Measurements from ENCODE around the gene RC3H1. TPM values are rescaled to one million over a fixed set of nuclear protein-coding genes. Genes with fewer than 3 reads are reported as not detected.

RC3H1 gene
- total and polyA plus RNA-seq, 3 donors from 2014 or later, result 14.3 to 40.9 (median 39.8) TPM

DNA sequence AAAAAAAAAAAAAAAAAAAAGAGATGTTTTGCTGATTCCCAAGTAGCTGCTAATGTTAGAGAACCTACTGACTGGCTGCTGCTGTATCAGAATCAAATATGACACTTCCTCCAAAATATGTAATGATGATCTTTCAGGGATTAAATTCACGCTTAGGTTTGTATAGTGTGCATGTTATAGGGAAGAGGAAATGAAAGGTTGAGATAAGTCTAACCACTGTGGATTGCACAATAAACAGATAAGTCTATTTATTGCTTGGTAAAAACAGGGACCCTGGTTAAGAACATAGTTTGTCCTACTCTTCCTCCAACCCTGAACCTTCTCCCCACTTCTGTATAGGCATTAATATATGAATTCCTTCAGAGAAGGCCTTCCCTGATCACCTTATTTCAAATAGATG, 13.2 kb downstream of the RC3H1 start:
- WGBS, 2 donors, result 90 to 94% methylated on average over 1 of the region's 1 CpG
- Histone ChIP-seq H3K4me3 (no peak overlapping the region), H3K4me1 (peaks cover 19% of the 10 kb centered on the region), H3K27me3 (no peaks in the 10 kb centered on the region), H3K27ac (no peak overlapping the region), H3K9me3 (no peaks in the 10 kb centered on the region), H3K36me3 (ENCODE audit: low read depth, missing control alignments) (no peaks in the 10 kb centered on the region)
- intact Hi-C loops (cut with DNase I; ENCODE audit: low total_unique reads), result no loop called here
- no peak for TF ChIP-seq POLR2A (IDR thresholded peaks at IDR 0.05)
- DNase-seq, result no peak

DNA sequence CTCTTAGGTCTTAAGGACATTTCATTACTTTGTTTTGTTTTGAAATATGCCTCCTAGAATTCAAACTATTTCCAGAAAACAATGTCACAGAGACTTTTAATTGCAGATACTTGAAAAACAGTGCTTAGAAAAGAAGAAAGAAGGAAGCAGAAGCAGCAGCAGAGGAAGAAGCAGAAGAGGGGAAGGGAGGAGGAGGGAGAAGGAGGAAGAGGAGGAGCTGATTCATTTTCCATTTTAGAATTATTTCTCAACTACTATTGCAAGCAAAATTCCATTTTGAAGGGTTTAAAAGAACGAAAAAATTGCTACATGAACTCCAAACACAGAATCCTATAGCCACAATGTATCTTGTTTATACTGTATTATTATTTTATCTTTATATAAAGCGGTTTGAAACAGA, 13.9 kb downstream of the RC3H1 start:
- WGBS, 2 donors, result 60 to 78% methylated on average over 2 of the region's 2 CpGs
- H3K27me3 ChIP-seq, result no peaks in the 10 kb centered on the region
- intact Hi-C loops (cut with DNase I; ENCODE audit: low total_unique reads), result no loop called here
- no peaks in the 10 kb centered on the region for H3K36me3 ChIP-seq (ENCODE audit: low read depth, missing control alignments)
- H3K9me3 ChIP-seq, result no peaks in the 10 kb centered on the region
- H3K4me1 ChIP-seq, result peaks cover 19% of the 10 kb centered on the region
- no peak for DNase-seq
- H3K4me3 ChIP-seq, result no peak overlapping the region
- no peak for TF ChIP-seq POLR2A (IDR thresholded peaks at IDR 0.05)
- TF ChIP-seq CTCF (IDR thresholded peaks at IDR 0.05), result no peak
- H3K27ac ChIP-seq, result no peak overlapping the region

- no peak for DNase-seq
- Histone ChIP-seq H3K27ac (no peak overlapping the region), H3K4me1 (peaks cover 19% of the 10 kb centered on the region), H3K4me3 (no peak overlapping the region), H3K9me3 (no peaks in the 10 kb centered on the region), H3K27me3 (no peaks in the 10 kb centered on the region), H3K36me3 (ENCODE audit: low read depth, missing control alignments) (no peaks in the 10 kb centered on the region)
- intact Hi-C loops (cut with DNase I; ENCODE audit: low total_unique reads), result no loop called here
- no peak for TF ChIP-seq CTCF (IDR thresholded peaks at IDR 0.05)
- no peak for TF ChIP-seq POLR2A (IDR thresholded peaks at IDR 0.05)
These were observed 14.3 kb downstream of the RC3H1 start for GRCh38 chr1:174007851-174008250.

DNA sequence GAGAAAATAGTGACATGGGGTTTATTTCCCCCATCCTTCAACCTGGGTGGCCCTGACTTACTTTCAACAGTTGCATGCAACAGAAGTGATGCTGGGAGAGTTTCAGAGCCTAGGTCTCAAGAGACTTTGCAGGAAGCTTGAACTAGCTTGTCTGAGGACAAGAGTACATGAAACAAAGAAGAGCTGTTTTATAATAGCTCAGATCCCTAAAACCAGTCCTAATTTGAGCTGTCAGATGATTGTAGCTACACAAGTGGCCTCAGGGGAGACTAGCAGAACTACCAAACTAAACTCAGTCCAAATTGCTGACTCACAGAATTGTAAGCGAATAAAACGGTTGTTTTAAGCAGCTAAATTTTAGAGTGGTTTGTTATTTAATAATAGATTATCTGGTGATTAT, 17.1 kb downstream of the RC3H1 start:
- Histone ChIP-seq H3K36me3 (ENCODE audit: low read depth, missing control alignments) (no peaks in the 10 kb centered on the region), H3K27ac (no peak overlapping the region), H3K4me3 (no peak overlapping the region), H3K27me3 (no peaks in the 10 kb centered on the region), H3K9me3 (no peaks in the 10 kb centered on the region), H3K4me1 (peaks cover 22% of the 10 kb centered on the region)
- no peak for DNase-seq
- intact Hi-C loops (cut with DNase I; ENCODE audit: low total_unique reads), result no loop called here
- 28 to 44% methylated on average over 2 of the region's 2 CpGs for WGBS, 2 donors
- no peak for TF ChIP-seq CTCF (IDR thresholded peaks at IDR 0.05)
- TF ChIP-seq POLR2A (IDR thresholded peaks at IDR 0.05), result no peak

DNA sequence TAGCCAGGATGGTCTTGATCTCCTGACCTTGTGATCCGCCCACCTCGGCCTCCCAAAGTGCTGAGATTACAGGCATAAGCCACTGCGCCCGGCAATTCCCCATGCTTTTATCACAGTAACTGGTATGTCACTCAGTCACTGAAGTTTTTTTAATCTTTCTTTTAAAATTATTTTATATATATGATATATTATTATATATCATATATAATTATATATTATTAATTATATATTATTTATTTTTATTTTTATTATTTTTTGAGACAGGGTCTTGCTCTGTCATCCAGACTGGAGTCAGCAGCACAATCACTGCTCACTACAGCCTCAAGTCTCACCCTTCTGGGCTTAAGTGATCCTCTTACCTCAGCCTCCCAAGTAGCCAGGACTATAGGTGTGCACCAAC, 18.3 kb downstream of the RC3H1 start:
- no peak overlapping the region for H3K27ac ChIP-seq
- H3K4me1 ChIP-seq, result peaks cover 22% of the 10 kb centered on the region
- H3K4me3 ChIP-seq, result no peak overlapping the region
- no peak for TF ChIP-seq CTCF (IDR thresholded peaks at IDR 0.05)
- TF ChIP-seq POLR2A (IDR thresholded peaks at IDR 0.05), result no peak
- H3K36me3 ChIP-seq (ENCODE audit: low read depth, missing control alignments), result no peaks in the 10 kb centered on the region
- WGBS, 2 donors, result 91 to 93% methylated on average over 4 of the region's 4 CpGs
- no peak for DNase-seq
- intact Hi-C loops (cut with DNase I; ENCODE audit: low total_unique reads), result no loop called here
- H3K9me3 ChIP-seq, result no peaks in the 10 kb centered on the region
- H3K27me3 ChIP-seq, result no peaks in the 10 kb centered on the region

All from testis (tissue), 3 donors.